Stimulated activated naive CD8-positive, alpha-beta T cell treated with anti-CD3 and anti-CD28 coated beads, Interleukin-15, amount 100 ng/mL, for 72 hours (primary cell): ENCODE data around the gene KLHL10.

Source experiments
- ATAC-seq: fragments of 150-1000 bp; cut with Tn5 transposase; 2 replicates; pipeline ENCODE4 v1.10.0; 2021; ENCODE audit warnings: mild to moderate bottlenecking, moderate library complexity
- DNase-seq, 2 donors: peaks; one replicate each; pipeline ENCODE4 v3.0.0; 2021 to 2022
- H3K27ac Mint-ChIP-seq, 2 donors: one replicate each; pipeline ENCODE4 v1.8.0; 2022; ENCODE audit warnings: mild to moderate bottlenecking in 2 of 2, mixed read lengths in 2 of 2, moderate library complexity in 2 of 2
- H3K27me3 Mint-ChIP-seq: one replicate; pipeline ENCODE4 v1.8.0; 2022; ENCODE audit warnings: mixed read lengths
- H3K4me1 Mint-ChIP-seq: one replicate; pipeline ENCODE4 v1.8.0; 2022; ENCODE audit warnings: mild to moderate bottlenecking, mixed read lengths
- H3K4me3 Mint-ChIP-seq, 2 donors: one replicate each; pipeline ENCODE4 v1.8.0; 2022; ENCODE audit warnings: mild to moderate bottlenecking in 2 of 2, mixed read lengths in 2 of 2, moderate library complexity in 1 of 2
- H3K9me3 Mint-ChIP-seq, 2 donors: one replicate each; pipeline ENCODE4 v1.8.0; 2022; ENCODE audit warnings: mixed read lengths in 2 of 2

The KLHL10 gene

GRCh38 chr17:41837761-41838538 lies at the start of gene KLHL10:
Gene KLHL10, plus strand, starts transcription at chr17:41837825. Its CDS starts 108 bp downstream, at chr17:41837933.
- no peak for DNase-seq
- H3K4me3 Mint-ChIP-seq: peak within 1 kb of the TSS; percentile 84 to 86
- H3K27ac Mint-ChIP-seq: peak within 1 kb of the TSS in 1 of 2 donors; percentile 46
- ATAC-seq: no peak
- no peaks in the 10 kb centered on the region for H3K27me3 Mint-ChIP-seq
- peaks cover 17% of the 10 kb centered on the region for H3K4me1 Mint-ChIP-seq
- H3K9me3 Mint-ChIP-seq: no peaks in the 10 kb centered on the region

GRCh38 chr17:41792845-41793783 lies 44.5 kb upstream of the KLHL10 start:
- peaks cover 19% of the 10 kb centered on the region for H3K4me1 Mint-ChIP-seq
- H3K4me3 Mint-ChIP-seq: no peak overlapping the region
- H3K27ac Mint-ChIP-seq: peak overlapping the region in 1 of 2 donors; percentile 43
- no peak for DNase-seq
- H3K9me3 Mint-ChIP-seq: no peaks in the 10 kb centered on the region
- ATAC-seq: peak; percentile 42
- H3K27me3 Mint-ChIP-seq: no peaks in the 10 kb centered on the region

GRCh38 chr17:41793784-41794539 lies 43.7 kb upstream of the KLHL10 start:
- DNase-seq: no peak
- Mint-ChIP-seq H3K4me1 (peaks cover 10% of the 10 kb centered on the region), H3K27ac (no peak overlapping the region), H3K9me3 (no peaks in the 10 kb centered on the region), H3K27me3 (no peaks in the 10 kb centered on the region), H3K4me3 (no peak overlapping the region)
- ATAC-seq: no peak

- ATAC-seq: no peak
- no peaks in the 10 kb centered on the region for H3K9me3 Mint-ChIP-seq
- H3K4me3 Mint-ChIP-seq: no peak overlapping the region
- H3K27ac Mint-ChIP-seq: no peak overlapping the region
- H3K4me1 Mint-ChIP-seq: peaks cover 7% of the 10 kb centered on the region
- H3K27me3 Mint-ChIP-seq: no peaks in the 10 kb centered on the region
- DNase-seq: no peak
Measured at GRCh38 chr17:41794540-41794975, 43.1 kb upstream of the KLHL10 start.

GRCh38 chr17:41796121-41796895 lies 41.3 kb upstream of the KLHL10 start:
- Mint-ChIP-seq H3K4me1 (peaks cover 8% of the 10 kb centered on the region), H3K4me3 (no peak overlapping the region), H3K9me3 (no peaks in the 10 kb centered on the region), H3K27ac (no peak overlapping the region), H3K27me3 (no peaks in the 10 kb centered on the region)
- no peak for ATAC-seq
- no peak for DNase-seq

- DNase-seq (no peak), ATAC-seq (no peak)
- no peak overlapping the region for H3K27ac Mint-ChIP-seq
- peaks cover 14% of the 10 kb centered on the region for H3K4me1 Mint-ChIP-seq
- no peaks in the 10 kb centered on the region for H3K27me3 Mint-ChIP-seq
- no peaks in the 10 kb centered on the region for H3K9me3 Mint-ChIP-seq
- no peak overlapping the region for H3K4me3 Mint-ChIP-seq
Measured at GRCh38 chr17:41797377-41797776, 40.2 kb upstream of the KLHL10 start.

- Mint-ChIP-seq H3K9me3 (no peaks in the 10 kb centered on the region), H3K4me1 (peaks cover 20% of the 10 kb centered on the region), H3K27ac (no peak overlapping the region), H3K27me3 (no peaks in the 10 kb centered on the region), H3K4me3 (no peak overlapping the region)
- ATAC-seq (no peak), DNase-seq (no peak)
Measured at GRCh38 chr17:41799366-41799765, 38.3 kb upstream of the KLHL10 start.

GRCh38 chr17:41800601-41801373 lies 36.8 kb upstream of the KLHL10 start:
- Mint-ChIP-seq H3K27me3 (no peaks in the 10 kb centered on the region), H3K4me1 (peaks cover 20% of the 10 kb centered on the region), H3K27ac (no peak overlapping the region), H3K4me3 (peak overlapping the region in 1 of 2 donors; percentile 10), H3K9me3 (no peaks in the 10 kb centered on the region)
- DNase-seq (no peak), ATAC-seq (peak; percentile 41)

- Mint-ChIP-seq H3K4me1 (peaks cover 20% of the 10 kb centered on the region), H3K9me3 (no peaks in the 10 kb centered on the region), H3K27ac (no peak overlapping the region), H3K4me3 (peak overlapping the region in 1 of 2 donors; percentile 34), H3K27me3 (no peaks in the 10 kb centered on the region)
- ATAC-seq (peak; percentile 87), DNase-seq (peak; percentile 63 to 67)
Measured at GRCh38 chr17:41801374-41802271, 36.0 kb upstream of the KLHL10 start.

- ATAC-seq: peak; percentile 37
- Mint-ChIP-seq H3K27me3 (no peaks in the 10 kb centered on the region), H3K9me3 (no peaks in the 10 kb centered on the region), H3K4me3 (no peak overlapping the region), H3K27ac (no peak overlapping the region), H3K4me1 (peaks cover 20% of the 10 kb centered on the region)
- no peak for DNase-seq
Measured at GRCh38 chr17:41803049-41804020, 34.3 kb upstream of the KLHL10 start.

- Mint-ChIP-seq H3K27me3 (peaks cover 16% of the 10 kb centered on the region), H3K9me3 (no peaks in the 10 kb centered on the region), H3K27ac (no peak overlapping the region)
Measured at GRCh38 chr17:41806685-41807445, 30.8 kb upstream of the KLHL10 start.

More at GRCh38 chr17:41806685-41807445, 30.8 kb upstream of the KLHL10 start:
- DNase-seq (no peak), ATAC-seq (no peak)
- peaks cover 27% of the 10 kb centered on the region for H3K4me1 Mint-ChIP-seq
- H3K4me3 Mint-ChIP-seq: no peak overlapping the region
